Dedifferentiated amniotic fluid mesenchymal stem cell (primary cell): ENCODE results near the gene TRPC4.
"Not testable (repeated sequence)": the region's sequence is repeated elsewhere in the genome, so short reads cannot be mapped to it uniquely, and the experiment has no call there.

ENCODE experiments used
- DNase-seq: peaks from one replicate; pipeline ENCODE4 v3.0.0-alpha.2; 2016; ENCODE audit errors: extremely low spot score

TRPC4 gene

GRCh38 chr13:37833411-37833810, 36.2 kb downstream of the TRPC4 start:
- DNase-seq: no peak

GRCh38 chr13:37816276-37816675, 53.3 kb downstream of the TRPC4 start:
- no peak for DNase-seq

GRCh38 chr13:37811441-37811840, 58.1 kb downstream of the TRPC4 start:
- DNase-seq: no peak

GRCh38 chr13:37806666-37807065, 62.9 kb downstream of the TRPC4 start:
- no peak for DNase-seq

GRCh38 chr13:37797631-37798030, 71.9 kb downstream of the TRPC4 start:
- DNase-seq: no peak

GRCh38 chr13:37796795-37797194, 72.8 kb downstream of the TRPC4 start:
- DNase-seq: not testable (repeated sequence)

GRCh38 chr13:37795326-37795725, 74.2 kb downstream of the TRPC4 start:
- no peak for DNase-seq

GRCh38 chr13:37791699-37792098, 77.9 kb downstream of the TRPC4 start:
- DNase-seq: no peak

GRCh38 chr13:37788346-37788745, 81.2 kb downstream of the TRPC4 start:
- DNase-seq: no peak

GRCh38 chr13:37777676-37778075, 91.9 kb downstream of the TRPC4 start:
- DNase-seq: no peak

GRCh38 chr13:37775871-37776270, 93.7 kb downstream of the TRPC4 start:
- DNase-seq: no peak

GRCh38 chr13:37772644-37773043, 96.9 kb downstream of the TRPC4 start:
- DNase-seq: no peak

- no peak for DNase-seq
These were observed 100.0 kb downstream of the TRPC4 start for GRCh38 chr13:37769545-37769944.

- DNase-seq: no peak
These were observed 100.5 kb downstream of the TRPC4 start for GRCh38 chr13:37769078-37769477.

GRCh38 chr13:37766502-37766901, 103.1 kb downstream of the TRPC4 start:
- no peak for DNase-seq

GRCh38 chr13:37755349-37755748, 114.2 kb downstream of the TRPC4 start:
- DNase-seq: no peak

GRCh38 chr13:37753776-37754175, 115.8 kb downstream of the TRPC4 start:
- DNase-seq: no peak

GRCh38 chr13:37752146-37752545, 117.4 kb downstream of the TRPC4 start:
- DNase-seq: no peak

- no peak for DNase-seq
These were observed 118.5 kb downstream of the TRPC4 start for GRCh38 chr13:37751025-37751424.

GRCh38 chr13:37748913-37749312, 120.7 kb downstream of the TRPC4 start:
- DNase-seq: no peak

GRCh38 chr13:37747071-37747612, 122.4 kb downstream of the TRPC4 start:
- peak; percentile 76 for DNase-seq

GRCh38 chr13:37741536-37741935, 128.0 kb downstream of the TRPC4 start:
- DNase-seq: no peak

- no peak for DNase-seq
These were observed 133.5 kb downstream of the TRPC4 start for GRCh38 chr13:37736045-37736444.

- no peak for DNase-seq
These were observed 134.3 kb downstream of the TRPC4 start for GRCh38 chr13:37735293-37735692.
